ENCODE results near the gene MICALL2. TPM values are rescaled to one million over a fixed set of nuclear protein-coding genes. Genes with fewer than 3 reads are reported as not detected.

MICALL2 gene
- 8.4 TPM for total RNA-seq
- 40.0 TPM for polyA plus RNA-seq

DNA sequence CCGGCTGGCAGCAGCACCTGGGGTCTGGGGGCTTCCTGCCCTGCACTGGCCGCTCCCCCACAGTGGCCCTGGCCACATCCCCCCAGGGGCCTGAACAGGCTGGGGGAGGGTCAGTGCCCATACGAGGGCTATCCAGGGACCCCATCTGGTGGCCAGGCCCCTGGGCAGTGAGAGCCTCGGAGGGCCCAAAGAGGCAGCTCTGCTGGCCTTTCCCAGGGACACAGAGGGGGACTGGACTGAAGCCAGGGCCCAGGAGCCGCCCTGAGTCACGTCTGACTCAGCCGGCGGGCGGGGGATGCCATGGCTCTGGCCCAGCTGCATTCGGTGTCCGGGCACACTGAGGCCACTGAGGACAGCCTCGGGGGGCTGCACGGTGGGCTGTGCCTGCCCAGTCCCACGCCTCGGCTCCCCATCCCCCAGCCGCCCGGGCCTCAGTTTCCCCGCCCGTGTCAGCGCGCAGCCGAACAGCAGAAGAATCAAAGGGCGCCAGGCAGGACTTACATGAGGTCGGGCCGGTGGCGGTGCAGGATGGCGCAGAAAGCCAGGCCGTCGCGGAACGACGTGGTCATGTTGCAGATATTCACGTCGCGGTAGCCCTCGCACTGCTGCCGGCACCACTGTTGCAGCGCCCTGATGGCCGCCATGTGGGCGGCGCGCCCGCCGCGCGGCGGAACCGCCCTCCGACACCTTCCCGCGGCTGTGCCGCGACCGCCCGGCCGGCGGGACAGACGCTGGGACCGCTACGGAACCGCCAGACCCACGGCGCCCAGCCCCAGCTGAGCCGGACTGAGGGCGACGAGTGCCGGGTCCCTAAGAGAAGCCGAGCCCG lies at the start of gene MICALL2:
TSS of gene MICALL2 (minus strand) at position 788 of the 829 bp plus-strand sequence. CDS start at position 644, 144 bp downstream.
- peak within 1 kb of the TSS; percentile 61 for H3K4me3 ChIP-seq (ENCODE audit: low read depth, low read length)
- no peaks in the 10 kb centered on the region for H3K36me3 ChIP-seq (ENCODE audit: insufficient read depth)
- 1% methylated on average over 69 of the region's 69 CpGs for WGBS
- no peak for DNase-seq (ENCODE audit: extremely low spot score)
- peak within 1 kb of the TSS; percentile 47 for H3K27ac ChIP-seq (ENCODE audit: low read depth)
- no peaks in the 10 kb centered on the region for H3K4me1 ChIP-seq (ENCODE audit: insufficient read depth)

DNA sequence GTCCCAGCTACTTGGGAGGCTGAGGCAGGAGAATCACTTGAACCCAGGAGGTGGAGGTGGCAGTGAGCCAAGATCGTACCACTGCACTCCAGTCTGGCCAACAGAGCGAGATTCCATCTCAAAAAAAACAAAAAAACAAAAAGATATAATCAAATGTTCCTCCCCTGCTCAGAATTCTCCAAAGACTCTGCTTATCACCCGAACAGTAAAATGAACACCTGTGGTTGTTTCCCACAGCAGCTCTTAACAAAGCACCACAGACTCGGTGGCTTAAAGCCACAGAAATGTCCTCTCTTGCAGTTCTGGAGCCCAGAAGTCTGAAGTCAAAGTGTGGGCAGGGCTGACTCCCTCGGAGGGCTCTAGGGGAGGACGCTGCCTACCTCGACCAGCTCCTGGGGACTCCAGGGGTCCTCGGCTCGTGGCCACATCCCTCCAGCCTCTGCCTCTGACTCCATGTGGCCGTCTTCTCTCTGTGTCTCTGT lies 49.0 kb upstream of the MICALL2 start:
- Histone ChIP-seq H3K36me3 (ENCODE audit: insufficient read depth) (no peaks in the 10 kb centered on the region), H3K4me1 (ENCODE audit: insufficient read depth) (no peaks in the 10 kb centered on the region), H3K27ac (ENCODE audit: low read depth) (no peak overlapping the region), H3K4me3 (ENCODE audit: low read depth, low read length) (no peak overlapping the region)
- DNase-seq (ENCODE audit: extremely low spot score): no peak
- WGBS: 76% methylated on average over 10 of the region's 10 CpGs

DNA sequence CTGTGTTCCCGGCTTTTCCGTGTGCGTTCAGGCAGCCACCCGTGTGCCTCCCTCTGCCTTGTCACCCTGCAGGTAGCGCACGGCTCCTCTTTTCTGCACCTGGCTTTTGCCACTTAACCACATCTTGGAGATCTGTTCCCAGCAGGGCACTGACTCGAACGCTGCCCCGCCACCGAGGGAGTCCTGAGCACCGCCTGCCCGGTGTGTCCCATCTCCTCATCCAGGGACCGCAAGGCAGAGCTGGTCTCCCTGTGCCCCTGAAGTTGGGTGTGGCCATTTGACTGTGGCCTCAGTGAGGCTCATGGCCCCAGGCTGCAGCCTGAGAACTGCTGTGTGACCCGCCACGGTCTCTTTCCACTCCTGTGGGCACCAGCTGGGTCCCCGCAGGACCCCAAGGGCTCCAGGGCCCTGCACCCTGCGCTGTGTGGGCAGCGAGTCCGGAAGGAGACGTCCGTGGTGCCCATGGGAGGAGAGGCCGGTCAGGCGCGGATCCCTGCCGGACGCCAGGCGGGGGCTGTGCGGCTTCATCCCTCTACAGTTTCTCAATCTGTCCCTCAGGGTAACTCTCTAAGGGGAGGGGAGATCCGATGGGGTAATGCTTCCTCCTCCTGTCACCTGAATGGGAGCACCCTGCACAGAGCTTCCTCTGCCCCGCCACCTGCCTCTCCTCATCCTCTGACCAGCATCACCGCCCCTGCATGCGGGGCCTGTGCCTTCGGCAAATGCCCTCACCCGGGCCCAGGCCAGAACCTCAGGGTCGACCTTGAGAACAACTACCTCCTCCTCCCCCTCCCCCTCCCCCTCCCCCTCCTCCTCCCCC lies 46.7 kb upstream of the MICALL2 start:
- 80% methylated on average over 35 of the region's 35 CpGs for WGBS
- Histone ChIP-seq H3K27ac (ENCODE audit: low read depth) (no peak overlapping the region), H3K4me3 (ENCODE audit: low read depth, low read length) (no peak overlapping the region), H3K36me3 (ENCODE audit: insufficient read depth) (no peaks in the 10 kb centered on the region), H3K4me1 (ENCODE audit: insufficient read depth) (no peaks in the 10 kb centered on the region)
- DNase-seq (ENCODE audit: extremely low spot score): no peak

DNA sequence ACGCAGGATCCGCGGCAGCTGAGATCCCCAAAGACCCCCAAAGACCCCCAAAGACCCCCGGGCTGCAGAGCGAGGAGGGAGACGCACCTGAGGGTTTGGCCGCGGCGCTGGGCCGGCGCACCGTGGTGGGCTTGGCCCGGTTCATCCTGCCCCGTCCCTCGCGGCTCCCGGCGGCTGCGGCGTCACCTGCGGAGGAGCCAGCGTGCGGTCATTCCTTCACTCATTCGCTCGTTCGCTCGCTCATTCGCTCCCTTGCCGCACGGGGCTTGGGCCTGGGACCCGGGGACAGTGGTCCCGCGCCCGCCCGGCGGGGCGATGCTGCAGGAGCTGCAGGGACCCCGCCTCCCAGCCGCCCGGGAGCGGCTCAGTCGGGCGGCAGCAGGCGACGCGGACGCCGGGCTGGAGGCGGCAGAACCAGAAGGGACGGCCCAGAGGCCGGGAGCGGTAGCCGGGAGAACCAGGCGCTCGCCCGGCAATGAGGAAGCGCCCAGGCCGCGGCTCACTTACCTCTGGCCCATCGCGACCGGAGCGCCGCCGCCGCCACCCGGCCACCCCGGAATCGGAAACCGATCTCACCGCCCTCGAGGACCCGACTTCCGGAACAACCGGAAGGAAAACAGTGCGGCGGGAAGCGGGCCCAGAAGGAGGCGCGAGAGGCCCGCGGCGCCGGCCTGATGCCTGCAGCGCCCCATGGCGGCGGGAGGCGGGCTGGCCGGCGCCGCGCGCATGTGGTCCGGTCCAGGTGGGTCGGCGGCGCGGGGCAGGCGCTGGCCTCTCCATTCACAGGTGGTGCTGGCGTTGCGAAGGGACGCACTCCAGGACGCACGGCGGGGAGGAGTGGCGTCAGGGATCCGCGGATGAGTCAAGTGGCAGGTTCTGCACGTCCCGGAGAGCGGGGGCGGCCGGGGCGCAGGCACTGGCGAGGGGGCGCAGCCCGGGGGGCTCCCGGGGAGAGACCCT lies 44.8 kb upstream of the MICALL2 start, which contains the start of gene INTS1:
TSS of gene INTS1 (minus strand) at position 574 of the 960 bp plus-strand sequence. CDS start at position 145, 429 bp downstream.
- no peaks in the 10 kb centered on the region for H3K4me1 ChIP-seq (ENCODE audit: insufficient read depth)
- under 1% methylated on average over 118 of the region's 118 CpGs for WGBS

DNA sequence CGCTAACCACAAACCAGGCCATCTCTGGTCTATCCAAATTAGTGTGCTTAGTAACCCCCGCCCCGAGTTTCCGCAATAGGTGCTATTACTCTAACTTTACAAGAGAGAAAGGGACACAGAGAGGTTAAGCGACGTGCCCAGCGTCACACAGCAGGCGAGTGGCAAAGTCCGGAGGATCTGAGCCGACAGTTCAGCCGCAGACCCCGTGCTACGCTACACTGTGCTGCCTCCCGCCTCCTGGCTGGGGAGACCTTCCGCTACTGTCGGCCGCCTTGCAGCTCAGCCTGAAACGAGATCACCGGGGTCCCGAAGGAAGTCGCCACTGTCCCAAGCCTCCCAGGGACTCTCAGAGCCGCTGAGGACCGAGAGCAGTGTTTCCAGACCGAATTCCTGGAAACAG lies 44.1 kb upstream of the MICALL2 start:
- Histone ChIP-seq H3K4me3 (ENCODE audit: low read depth, low read length) (peak overlapping the region; percentile 97), H3K36me3 (ENCODE audit: insufficient read depth) (peaks cover 3% of the 10 kb centered on the region), H3K27ac (ENCODE audit: low read depth) (no peak overlapping the region), H3K4me1 (ENCODE audit: insufficient read depth) (no peaks in the 10 kb centered on the region)
- WGBS: 31% methylated on average over 24 of the region's 24 CpGs
- no peak for DNase-seq (ENCODE audit: extremely low spot score)

More for the DNA sequence above, 44.8 kb upstream of the MICALL2 start, which contains the start of gene INTS1:
- Histone ChIP-seq H3K36me3 (ENCODE audit: insufficient read depth) (peaks cover 2% of the 10 kb centered on the region), H3K4me3 (ENCODE audit: low read depth, low read length) (peak within 1 kb of the TSS; percentile 97), H3K27ac (ENCODE audit: low read depth) (no peak within 1 kb of the TSS)
- DNase-seq (ENCODE audit: extremely low spot score): peak; percentile 81

DNA sequence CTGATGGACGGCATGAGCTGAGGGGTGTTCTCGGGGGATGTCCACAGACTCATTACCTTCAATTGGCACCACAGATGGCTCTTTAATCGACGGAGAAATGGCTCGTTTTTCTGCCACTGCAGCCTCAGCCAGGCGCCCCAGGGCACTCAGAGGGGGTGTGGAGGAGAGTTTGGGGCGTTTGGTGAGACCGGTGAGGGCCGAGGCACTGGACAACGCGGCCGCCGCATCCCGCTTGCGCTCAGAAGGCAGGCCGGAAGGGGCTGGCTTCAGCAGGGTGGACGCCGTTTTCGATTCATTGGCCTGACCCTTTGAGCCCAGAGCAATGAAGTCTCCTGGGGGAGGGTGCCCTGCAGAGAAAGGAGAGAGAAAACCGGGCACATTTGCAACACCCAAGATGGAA lies 43.6 kb upstream of the MICALL2 start:
- Histone ChIP-seq H3K36me3 (ENCODE audit: insufficient read depth) (peaks cover 3% of the 10 kb centered on the region), H3K4me3 (ENCODE audit: low read depth, low read length) (peak overlapping the region; percentile 97), H3K4me1 (ENCODE audit: insufficient read depth) (no peaks in the 10 kb centered on the region), H3K27ac (ENCODE audit: low read depth) (no peak overlapping the region)
- WGBS: 88% methylated on average over 20 of the region's 20 CpGs
- no peak for DNase-seq (ENCODE audit: extremely low spot score)

DNA sequence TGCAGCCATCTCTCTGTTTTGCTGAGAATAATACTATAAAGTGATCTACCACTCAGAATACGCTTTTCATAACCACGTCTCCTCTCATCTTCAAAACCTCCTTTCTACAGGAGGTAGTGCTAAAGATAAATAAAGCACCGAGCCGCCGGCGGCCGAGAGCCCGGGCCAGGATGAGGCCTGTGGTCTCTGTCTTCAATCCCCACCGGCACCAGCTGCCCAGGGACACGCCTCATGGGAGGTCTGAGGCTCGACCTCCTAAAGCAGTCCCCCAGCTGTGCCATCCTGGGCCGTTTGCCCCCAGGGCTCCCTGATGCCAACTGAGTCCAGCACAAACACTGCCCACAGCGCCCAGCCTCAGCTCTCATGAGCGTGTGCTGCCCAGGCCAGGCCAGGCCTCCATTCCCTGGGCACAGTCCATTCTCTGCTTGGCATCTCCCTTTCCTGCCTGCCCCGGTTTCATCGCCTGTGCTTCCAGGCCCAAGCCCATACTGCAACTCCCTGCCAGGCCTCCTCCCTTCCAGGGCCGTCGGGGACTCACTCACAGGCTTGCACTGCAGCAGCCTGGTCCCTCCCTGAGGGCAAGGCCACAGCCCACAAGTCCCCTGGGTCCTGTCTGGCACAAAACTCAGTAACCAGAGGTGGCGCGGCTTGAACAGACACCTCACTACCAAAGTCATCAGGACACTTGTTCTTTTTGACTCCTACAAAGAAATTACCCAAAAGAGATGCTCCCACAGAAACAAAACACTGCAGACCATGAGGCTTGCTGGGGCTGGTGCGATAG lies 42.4 kb upstream of the MICALL2 start:
- DNase-seq (ENCODE audit: extremely low spot score): no peak
- H3K4me3 ChIP-seq (ENCODE audit: low read depth, low read length): no peak overlapping the region
- no peak overlapping the region for H3K27ac ChIP-seq (ENCODE audit: low read depth)
- H3K4me1 ChIP-seq (ENCODE audit: insufficient read depth): no peaks in the 10 kb centered on the region
- WGBS: 91% methylated on average over 21 of the region's 21 CpGs
- H3K36me3 ChIP-seq (ENCODE audit: insufficient read depth): peaks cover 3% of the 10 kb centered on the region

DNA sequence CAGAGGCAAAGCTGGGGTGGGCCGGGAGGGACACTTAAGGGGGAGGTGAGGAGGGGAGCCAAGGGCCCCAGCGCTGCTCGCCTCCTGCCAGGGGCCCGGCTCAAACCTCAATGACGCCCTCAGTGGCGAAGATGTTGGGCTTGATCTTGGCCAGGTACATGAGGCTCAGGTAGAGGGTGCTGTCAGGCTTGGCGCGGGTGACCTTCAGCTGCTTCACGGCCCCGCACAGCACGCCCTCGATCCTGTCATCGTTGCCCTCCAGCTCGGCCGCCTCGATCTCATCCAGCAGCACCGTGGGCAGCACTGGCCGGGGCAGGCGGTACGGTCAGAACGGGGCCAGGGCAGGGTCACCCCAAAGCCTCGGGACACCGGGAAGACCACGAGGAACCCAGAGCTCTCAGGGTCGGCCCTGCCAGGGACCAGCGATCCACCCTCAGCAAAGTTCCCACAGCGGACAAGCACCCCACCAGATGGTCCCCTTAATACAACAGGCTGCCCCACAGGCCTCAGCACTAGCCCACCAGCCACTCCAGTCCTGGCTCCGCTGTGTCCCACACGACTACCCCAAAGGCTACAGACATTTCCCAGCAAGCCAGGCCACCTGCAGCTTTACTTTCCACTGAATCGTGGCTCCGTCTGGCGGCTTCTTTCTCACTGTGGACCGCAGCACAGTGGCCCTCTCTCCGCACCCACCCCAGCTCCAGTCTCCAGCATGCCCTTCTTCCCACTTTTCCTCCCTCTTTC lies 41.0 kb upstream of the MICALL2 start:
- Histone ChIP-seq H3K4me3 (ENCODE audit: low read depth, low read length) (no peak overlapping the region), H3K4me1 (ENCODE audit: insufficient read depth) (no peaks in the 10 kb centered on the region), H3K36me3 (ENCODE audit: insufficient read depth) (peaks cover 5% of the 10 kb centered on the region), H3K27ac (ENCODE audit: low read depth) (no peak overlapping the region)
- 96% methylated on average over 34 of the region's 34 CpGs for WGBS
- no peak for DNase-seq (ENCODE audit: extremely low spot score)

DNA sequence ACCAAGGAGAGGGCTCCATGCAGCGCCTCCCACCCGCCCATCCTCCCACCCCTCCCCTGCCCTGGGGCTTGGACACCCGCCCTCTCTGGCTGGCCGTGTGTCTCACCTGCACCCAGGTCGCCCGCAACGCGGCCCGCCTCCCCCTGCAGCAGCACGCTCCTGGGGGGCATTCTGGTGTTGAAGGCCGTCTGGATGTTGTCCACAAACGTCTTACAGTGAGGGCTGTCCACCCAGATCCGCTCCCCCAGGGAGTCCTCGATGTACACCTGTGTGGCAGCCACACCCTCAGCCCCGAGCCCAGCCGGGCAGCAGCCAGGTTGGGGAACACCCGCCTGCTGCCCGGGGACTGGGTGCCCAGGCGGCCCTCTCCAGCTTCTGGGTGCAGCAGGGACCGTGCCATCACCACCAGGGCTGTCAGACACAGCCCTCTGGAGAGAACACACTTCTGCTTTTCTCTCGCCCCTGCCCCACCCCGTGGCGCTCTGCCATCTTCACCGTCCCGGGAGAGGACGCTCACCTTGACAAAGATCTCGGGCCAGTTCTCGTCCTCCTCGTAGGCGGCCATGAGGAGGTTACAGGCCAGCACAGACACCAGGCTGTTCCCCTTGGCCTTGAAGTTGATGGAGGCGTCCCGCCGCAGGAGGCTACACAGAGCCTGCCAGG lies 40.2 kb upstream of the MICALL2 start:
- Histone ChIP-seq H3K4me3 (ENCODE audit: low read depth, low read length) (no peak overlapping the region), H3K4me1 (ENCODE audit: insufficient read depth) (no peaks in the 10 kb centered on the region), H3K27ac (ENCODE audit: low read depth) (no peak overlapping the region), H3K36me3 (ENCODE audit: insufficient read depth) (peaks cover 7% of the 10 kb centered on the region)
- DNase-seq (ENCODE audit: extremely low spot score): no peak
- 93% methylated on average over 33 of the region's 33 CpGs for WGBS

DNA sequence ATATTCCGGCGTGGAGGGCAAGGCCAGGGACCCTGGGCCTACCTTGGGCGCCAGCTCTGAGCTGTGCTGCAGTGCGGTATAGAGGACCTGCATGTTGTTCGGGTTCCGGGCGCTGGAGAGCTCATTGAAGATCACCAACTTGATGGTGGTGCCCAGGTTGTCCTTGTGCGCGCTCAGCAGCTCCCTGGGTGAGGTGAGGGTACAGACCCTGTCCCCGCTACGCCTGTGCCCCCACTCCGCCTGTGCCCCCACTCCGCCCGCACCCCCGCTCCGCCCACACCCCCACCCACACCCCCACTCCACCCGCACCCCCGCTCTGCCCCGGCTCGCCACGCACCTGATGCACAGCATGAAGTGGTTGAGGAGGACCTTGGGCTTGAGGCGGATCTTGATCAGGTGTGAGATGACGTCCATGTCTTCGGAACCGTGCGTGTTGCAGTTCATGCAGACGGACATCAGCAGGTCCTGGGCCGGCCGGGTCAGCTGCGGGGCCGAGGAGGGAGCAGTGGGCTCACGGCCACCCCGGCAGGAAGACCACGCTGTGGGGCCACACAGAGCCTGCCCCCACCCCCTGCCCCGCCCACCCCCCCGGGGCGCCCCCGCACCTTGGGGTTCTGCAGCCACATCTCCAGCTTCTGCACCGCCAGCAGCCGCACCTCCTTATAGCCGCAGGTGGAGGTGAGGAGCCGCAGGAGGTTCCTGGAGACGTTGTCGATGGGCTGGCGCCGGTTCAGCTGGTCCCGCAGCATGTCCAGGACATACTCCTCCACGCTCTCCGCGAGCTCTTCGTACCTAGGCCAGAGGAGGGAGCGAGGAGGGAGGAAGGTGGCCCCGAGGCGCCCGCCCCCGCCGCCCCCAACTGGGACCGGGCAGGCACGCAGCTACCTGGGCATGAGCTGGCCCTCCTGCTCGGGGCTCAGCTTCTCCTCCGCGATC lies 39.4 kb upstream of the MICALL2 start:
- Histone ChIP-seq H3K4me1 (ENCODE audit: insufficient read depth) (no peaks in the 10 kb centered on the region), H3K4me3 (ENCODE audit: low read depth, low read length) (no peak overlapping the region), H3K36me3 (ENCODE audit: insufficient read depth) (peaks cover 7% of the 10 kb centered on the region), H3K27ac (ENCODE audit: low read depth) (no peak overlapping the region)
- WGBS: 94% methylated on average over 62 of the region's 62 CpGs
- no peak for DNase-seq (ENCODE audit: extremely low spot score)
